Ovary (tissue), 9 donors: ENCODE measurements around the gene RPS6KA3. TPM values are rescaled to one million over a fixed set of nuclear protein-coding genes. Genes with fewer than 3 reads are reported as not detected.

Experiments used
- DNase-seq, 5 donors: peaks; one replicate each; pipeline ENCODE4 v3.0.0-alpha.2; 2019 to 2020
- H3K27ac ChIP-seq, 2 donors: fragments of 200-600 bp; one replicate each; pipeline versions ENCODE4 v1.5.1 to v1.8.0; 2019 to 2022
- H3K27me3 ChIP-seq: fragments of 200-600 bp; one replicate; pipeline ENCODE4 v1.8.0; 2022
- H3K36me3 ChIP-seq: fragments of 200-600 bp; sonication (generic); one replicate; pipeline ENCODE4 v1.5.1; 2019
- H3K4me1 ChIP-seq: one replicate; pipeline ENCODE4 v1.8.1; 2013; ENCODE audit warnings: mild to moderate bottlenecking, moderate library complexity; ENCODE audit not compliant: insufficient read depth
- H3K4me3 ChIP-seq: fragments of 200-600 bp; sonication (generic); one replicate; pipeline ENCODE4 v1.5.1; 2017
- H3K9me3 ChIP-seq, 2 donors: fragments of 200-600 bp in 1 of 2; sonication (generic) in 1 of 2; one replicate each; pipeline versions ENCODE4 v1.5.1 to v1.8.1; 2013 to 2019; ENCODE audit warnings: mild to moderate bottlenecking in 1 of 2, moderate library complexity in 1 of 2
- CTCF ChIP-seq, 3 donors: fragments of 450-650 bp in 2 of 3; fragments of 200-600 bp in 1 of 3; IDR thresholded peaks; one replicate each; pipeline versions ENCODE4 v1.5.1 to v1.8.0; 2016 to 2022; ENCODE audit warnings: antibody characterized with exemption in 3 of 3, mild to moderate bottlenecking in 1 of 3
- EP300 ChIP-seq: sonication (generic); formaldehyde crosslinking; IDR thresholded peaks from one replicate; pipeline ENCODE4 v1.6.1; 2017; ENCODE audit warnings: antibody characterized with exemption
- POLR2A ChIP-seq: fragments of 450-650 bp; IDR thresholded peaks from one replicate; pipeline ENCODE4 v1.6.1; 2017; ENCODE audit warnings: antibody characterized with exemption, mild to moderate bottlenecking, moderate library complexity
- whole genome bisulfite sequencing, 3 donors: extraction: QIAGEN DNeasy Blood & Tissue Kit in 1 of 3; methylation state at CpG; one replicate each; pipeline versions ENCODE4 v1.1.5 to v1.1.7; 2013 to 2017; 5-methylcytosine and 5-hydroxymethylcytosine counted together
- intact Hi-C, 4 donors: fragments of 100-400 bp; cut with DNase I; formaldehyde crosslinking; loops; one replicate each; pipeline versions ENCODE4 v1.11.0 to v1.15.1; 2022 to 2023
- polyA plus RNA-seq, 2 donors: library from polyadenylated mRNA; stranded (reverse); fragments of 200-250 nt in 1 of 2; fragments of 350-450 nt in 1 of 2; fragmentation: Illumina TruSeq in 1 of 2; extraction: RNeasy Lipid Tissue Mini Kit (QIAGEN cat#74804) in 1 of 2; gene quantifications; one replicate each; pipeline ENCODE4 v1.2.3, GENCODE V29; 2013 to 2014
- total RNA-seq, 7 donors: library from RNA; depleted of rRNA in 2 of 7; stranded (reverse); fragments of >200 nt in 2 of 7; fragmentation: NEBNext Ultra II Directional in 3 of 7; extraction: Animal tissue kit (Norgen Biotek cat#: 25700) in 3 of 7; gene quantifications; one replicate each; pipeline versions ENCODE4 v1.1.0 to v1.2.4, GENCODE V29; 2016 to 2023
- donor health status: DM: no; HTN: no; CAD: no; lungs with moderate emphysema.
- donor health status: DM: no; HTN: no; CAD: no.
- donor health status: Bipolar disorder and iron deficiency.
- donor health status: DM: yes; HTN: yes; CAD: no.
- donor health status: DM: no; HTN: no; CAD: no.
- donor health status: DM: yes; HTN: yes; CAD: no.

The RPS6KA3 gene
- total and polyA plus RNA-seq, 9 donors: 10.1 to 30.3 (median 26.6) TPM

GRCh38 chrX:20311505-20311904 lies 44.8 kb upstream of the RPS6KA3 start:
- no peak for TF ChIP-seq POLR2A
- no peak for TF ChIP-seq EP300
- TF ChIP-seq CTCF (IDR thresholded peaks at IDR 0.05): no peak
- intact Hi-C loops: no loop called here
- Histone ChIP-seq H3K9me3 (no peaks in the 10 kb centered on the region), H3K27ac (no peak overlapping the region), H3K27me3 (no peaks in the 10 kb centered on the region), H3K36me3 (no peaks in the 10 kb centered on the region), H3K4me3 (no peak overlapping the region), H3K4me1 (no peaks in the 10 kb centered on the region)
- DNase-seq: no peak
- WGBS, 3 donors: 51 to 63% (median 54%) methylated on average over 2 of the region's 2 CpGs

GRCh38 chrX:20309806-20310205 lies 43.1 kb upstream of the RPS6KA3 start:
- no peak for DNase-seq
- TF ChIP-seq CTCF (IDR thresholded peaks at IDR 0.05) (no peak), EP300 (no peak), POLR2A (no peak)
- H3K27ac ChIP-seq: no peak overlapping the region
- no peaks in the 10 kb centered on the region for H3K27me3 ChIP-seq
- H3K4me1 ChIP-seq: no peaks in the 10 kb centered on the region
- H3K9me3 ChIP-seq: no peaks in the 10 kb centered on the region
- 53 to 72% (median 57%) methylated on average over 8 of the region's 8 CpGs for WGBS, 3 donors
- intact Hi-C loops: no loop called here
- H3K36me3 ChIP-seq: no peaks in the 10 kb centered on the region
- no peak overlapping the region for H3K4me3 ChIP-seq

GRCh38 chrX:20306668-20307067 lies 40.0 kb upstream of the RPS6KA3 start:
- H3K27me3 ChIP-seq: no peaks in the 10 kb centered on the region
- H3K27ac ChIP-seq: no peak overlapping the region
- no peak overlapping the region for H3K4me3 ChIP-seq
- no peaks in the 10 kb centered on the region for H3K4me1 ChIP-seq
- intact Hi-C loops: no loop called here
- H3K36me3 ChIP-seq: no peaks in the 10 kb centered on the region
- TF ChIP-seq CTCF (IDR thresholded peaks at IDR 0.05) (no peak), POLR2A (no peak), EP300 (no peak)
- WGBS, 3 donors: 50 to 69% (median 53%) methylated on average over 3 of the region's 3 CpGs
- DNase-seq: no peak
- H3K9me3 ChIP-seq: no peaks in the 10 kb centered on the region

- no peak overlapping the region for H3K4me3 ChIP-seq
- WGBS, 3 donors: 80 to 90% (median 89%) methylated on average over 5 of the region's 5 CpGs
- no peaks in the 10 kb centered on the region for H3K27me3 ChIP-seq
- H3K9me3 ChIP-seq: no peaks in the 10 kb centered on the region
- no peak overlapping the region for H3K27ac ChIP-seq
- no peak for TF ChIP-seq POLR2A
- TF ChIP-seq CTCF (IDR thresholded peaks at IDR 0.05): no peak
- TF ChIP-seq EP300: no peak
- H3K4me1 ChIP-seq: no peaks in the 10 kb centered on the region
- intact Hi-C loops: no loop called here
- no peaks in the 10 kb centered on the region for H3K36me3 ChIP-seq
- DNase-seq: no peak
Observed at GRCh38 chrX:20300822-20301221, 34.1 kb upstream of the RPS6KA3 start.

- TF ChIP-seq CTCF (IDR thresholded peaks at IDR 0.05): no peak
- no peak for TF ChIP-seq EP300
- TF ChIP-seq POLR2A: no peak
- Histone ChIP-seq H3K9me3 (no peaks in the 10 kb centered on the region), H3K4me1 (no peaks in the 10 kb centered on the region)
Observed at GRCh38 chrX:20294957-20295356, 28.2 kb upstream of the RPS6KA3 start.

More at GRCh38 chrX:20294957-20295356, 28.2 kb upstream of the RPS6KA3 start:
- 81 to 86% (median 85%) methylated on average over 2 of the region's 2 CpGs for WGBS, 3 donors
- DNase-seq: no peak
- no peaks in the 10 kb centered on the region for H3K36me3 ChIP-seq
- intact Hi-C loops: no loop called here
- H3K27ac ChIP-seq: no peak overlapping the region
- no peaks in the 10 kb centered on the region for H3K27me3 ChIP-seq
- H3K4me3 ChIP-seq: no peak overlapping the region
